ENCODE measurements around the gene TP53I13. TPM values are rescaled to one million over a fixed set of nuclear protein-coding genes. Genes with fewer than 3 reads are reported as not detected.

The TP53I13 gene
- total RNA-seq, 1 donor from 2014 or later: 62.7 TPM

DNA sequence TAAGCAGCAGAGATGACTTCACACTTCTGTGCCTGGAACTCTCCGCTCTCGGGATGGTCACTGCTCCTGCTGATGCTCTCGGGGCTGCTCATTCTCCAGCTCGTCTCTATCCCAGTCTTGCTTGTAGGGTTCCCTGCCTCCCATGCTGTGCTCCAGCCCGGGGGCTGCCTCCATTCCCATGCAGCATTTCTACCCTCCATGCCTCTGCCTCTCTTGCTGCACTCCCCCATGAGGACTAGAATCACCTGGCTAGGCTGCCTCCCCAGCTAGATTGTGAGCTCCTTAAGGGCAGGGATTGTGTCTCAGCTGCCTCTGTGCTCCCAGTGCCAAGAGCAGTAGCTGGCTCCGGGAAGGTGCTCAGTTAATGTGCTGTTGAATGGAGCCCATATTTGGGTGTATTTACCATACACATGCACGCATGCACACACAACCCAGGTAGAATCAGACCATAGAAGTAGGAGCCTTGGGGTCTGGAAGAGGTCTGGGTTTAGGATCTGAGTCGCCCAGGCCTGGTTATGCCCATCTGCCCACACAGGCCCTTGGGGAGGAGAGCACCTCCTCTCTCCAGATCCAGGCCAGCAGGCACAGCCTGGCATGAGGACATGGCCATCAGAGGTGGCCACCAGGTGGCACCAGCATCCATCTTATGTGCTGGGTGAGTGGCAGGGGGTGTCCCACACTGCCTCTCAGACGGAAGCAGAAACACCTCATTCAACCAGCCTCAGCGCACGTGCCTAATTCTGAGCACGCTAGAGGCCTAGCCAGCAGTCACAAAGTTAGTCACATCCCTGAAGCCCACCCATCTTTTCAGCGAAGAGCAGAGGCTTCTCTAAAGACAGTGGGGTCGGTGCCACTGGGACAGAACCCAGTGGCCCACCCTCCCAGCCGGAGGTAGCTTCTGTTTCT lies 11.6 kb downstream of the TP53I13 start:
- Histone ChIP-seq H3K4me1 (peaks cover 25% of the 10 kb centered on the region), H3K4me3 (no peak overlapping the region), H3K9me3 (no peaks in the 10 kb centered on the region), H3K27me3 (ENCODE audit: low read depth) (no peaks in the 10 kb centered on the region), H3K36me3 (peaks cover 74% of the 10 kb centered on the region), H3K27ac (no peak overlapping the region)
- intact Hi-C loops (cut with DNase I): no loop called here
- DNase-seq: peak; percentile 90
- peak; percentile 96 for TF ChIP-seq CTCF (IDR thresholded peaks at IDR 0.05)
- ATAC-seq: peak; percentile 89 to 91

- DNase-seq: peak; percentile 47
- TF ChIP-seq CTCF (IDR thresholded peaks at IDR 0.05): no peak
- peaks cover 58% of the 10 kb centered on the region for H3K36me3 ChIP-seq
Observed at GRCh38 chr17:29581583-29582253, 13.2 kb downstream of the TP53I13 start.

DNA sequence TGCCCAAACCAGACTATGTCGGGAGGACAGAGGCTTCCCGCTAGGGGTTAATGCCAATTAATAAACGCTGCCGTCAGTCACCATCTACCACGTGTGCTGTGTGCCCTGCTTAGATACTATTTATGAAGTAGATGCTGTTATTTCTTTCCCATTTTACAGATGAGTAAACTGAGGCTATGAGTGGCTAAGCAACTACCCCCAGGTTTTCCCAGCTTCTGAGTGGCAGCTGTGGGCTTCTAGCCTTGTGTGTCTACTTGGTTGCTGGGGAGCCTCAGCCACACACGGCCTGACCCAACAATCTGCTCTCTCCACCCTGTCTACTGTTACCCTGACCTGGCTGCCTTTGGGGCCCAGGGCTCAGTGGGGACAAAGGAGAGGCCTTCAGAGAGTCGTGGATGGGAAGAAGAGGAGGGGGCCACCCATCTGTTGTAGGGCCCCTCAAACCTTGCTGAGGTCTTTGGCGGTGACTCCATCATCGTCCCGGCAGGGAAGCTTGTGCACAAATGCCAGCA lies 13.8 kb downstream of the TP53I13 start:
- H3K27ac ChIP-seq: no peak overlapping the region
- no peaks in the 10 kb centered on the region for H3K9me3 ChIP-seq
- H3K27me3 ChIP-seq (ENCODE audit: low read depth): no peaks in the 10 kb centered on the region
- no peak overlapping the region for H3K4me3 ChIP-seq
- ATAC-seq (no peak), DNase-seq (no peak)
- peaks cover 52% of the 10 kb centered on the region for H3K36me3 ChIP-seq
- peaks cover 46% of the 10 kb centered on the region for H3K4me1 ChIP-seq
- no peak for TF ChIP-seq CTCF (IDR thresholded peaks at IDR 0.05)
- intact Hi-C loops (cut with DNase I): no loop called here

More at GRCh38 chr17:29581583-29582253, 13.2 kb downstream of the TP53I13 start:
- Histone ChIP-seq H3K4me3 (no peak overlapping the region), H3K4me1 (peaks cover 41% of the 10 kb centered on the region), H3K27me3 (ENCODE audit: low read depth) (no peaks in the 10 kb centered on the region), H3K9me3 (no peaks in the 10 kb centered on the region), H3K27ac (no peak overlapping the region)
- no peak for ATAC-seq
- intact Hi-C loops (cut with DNase I): no loop called here

DNA sequence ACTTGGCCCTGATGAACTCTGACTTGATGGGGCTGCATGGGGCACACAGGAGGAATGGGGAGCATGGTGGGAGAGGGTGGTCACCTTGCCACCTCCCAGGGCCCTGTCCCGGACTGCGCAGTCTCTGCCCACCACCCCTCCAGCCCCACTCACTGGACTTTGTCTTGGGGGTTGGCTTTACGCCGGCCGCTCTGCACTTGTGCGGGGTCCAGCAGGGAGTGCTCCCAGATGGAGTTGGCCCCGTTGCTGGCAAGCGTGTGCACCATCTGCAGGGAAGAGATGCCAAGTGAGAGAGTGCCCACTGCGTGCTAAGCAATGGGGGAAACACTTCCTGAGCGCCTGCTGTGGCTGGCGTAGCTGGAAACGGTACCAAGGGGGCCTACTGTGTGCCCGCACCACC lies 14.3 kb downstream of the TP53I13 start:
- peaks cover 47% of the 10 kb centered on the region for H3K36me3 ChIP-seq
- no peak for ATAC-seq
- DNase-seq: no peak
- no peak overlapping the region for H3K27ac ChIP-seq
- peaks cover 51% of the 10 kb centered on the region for H3K4me1 ChIP-seq
- H3K9me3 ChIP-seq: no peaks in the 10 kb centered on the region
- intact Hi-C loops (cut with DNase I): no loop called here
- no peak overlapping the region for H3K4me3 ChIP-seq
- no peak for TF ChIP-seq CTCF (IDR thresholded peaks at IDR 0.05)
- H3K27me3 ChIP-seq (ENCODE audit: low read depth): no peaks in the 10 kb centered on the region

- TF ChIP-seq CTCF (IDR thresholded peaks at IDR 0.05): no peak
- intact Hi-C loops (cut with DNase I): no loop called here
- no peaks in the 10 kb centered on the region for H3K27me3 ChIP-seq (ENCODE audit: low read depth)
- peaks cover 39% of the 10 kb centered on the region for H3K36me3 ChIP-seq
- H3K9me3 ChIP-seq: no peaks in the 10 kb centered on the region
- DNase-seq (peak; percentile 46), ATAC-seq (no peak)
- H3K4me3 ChIP-seq: peak overlapping the region; percentile 17
- peak overlapping the region; percentile 87 for H3K27ac ChIP-seq
- H3K4me1 ChIP-seq: peaks cover 59% of the 10 kb centered on the region
Observed at GRCh38 chr17:29583324-29584248, 15.1 kb downstream of the TP53I13 start.

All from lower lobe of right lung (tissue), 2 donors.